ENCODE data around the gene GDE1.

GDE1 gene

GRCh38 chr16:19518388-19518787 lies 3.5 kb downstream of the GDE1 start:
- DNase-seq (ENCODE audit: insufficient read length, low spot score), result no peak
- FAIRE-seq, result no peak
- TF ChIP-seq CTCF (IDR thresholded peaks at IDR 0.05; ENCODE audit: insufficient read depth, missing control alignments), result no peak

- no peak for DNase-seq (ENCODE audit: insufficient read length, low spot score)
- TF ChIP-seq CTCF (IDR thresholded peaks at IDR 0.05; ENCODE audit: insufficient read depth, missing control alignments), result no peak
- no peak for FAIRE-seq
Observed at GRCh38 chr16:19517424-19518089, 4.3 kb downstream of the GDE1 start.

- no peak for TF ChIP-seq CTCF (IDR thresholded peaks at IDR 0.05; ENCODE audit: insufficient read depth, missing control alignments)
- FAIRE-seq, result no peak
- DNase-seq (ENCODE audit: insufficient read length, low spot score), result no peak
Observed at GRCh38 chr16:19515757-19516156, 6.1 kb downstream of the GDE1 start.

- no peak for FAIRE-seq
- no peak for DNase-seq (ENCODE audit: insufficient read length, low spot score)
- TF ChIP-seq CTCF (IDR thresholded peaks at IDR 0.05; ENCODE audit: insufficient read depth, missing control alignments), result no peak
Observed at GRCh38 chr16:19513377-19514053, 8.4 kb downstream of the GDE1 start.

GRCh38 chr16:19512297-19512696 lies 9.6 kb downstream of the GDE1 start:
- no peak for TF ChIP-seq CTCF (IDR thresholded peaks at IDR 0.05; ENCODE audit: insufficient read depth, missing control alignments)
- no peak for FAIRE-seq

GRCh38 chr16:19507867-19508266 lies 14.0 kb downstream of the GDE1 start:
- TF ChIP-seq CTCF (IDR thresholded peaks at IDR 0.05; ENCODE audit: insufficient read depth, missing control alignments), result no peak
- no peak for FAIRE-seq

More at GRCh38 chr16:19512297-19512696, 9.6 kb downstream of the GDE1 start:
- DNase-seq (ENCODE audit: insufficient read length, low spot score), result no peak

GRCh38 chr16:19506965-19507364 lies 14.9 kb downstream of the GDE1 start:
- DNase-seq (ENCODE audit: insufficient read length, low spot score) (no peak), FAIRE-seq (no peak)
- no peak for TF ChIP-seq CTCF (IDR thresholded peaks at IDR 0.05; ENCODE audit: insufficient read depth, missing control alignments)

More at GRCh38 chr16:19507867-19508266, 14.0 kb downstream of the GDE1 start:
- DNase-seq (ENCODE audit: insufficient read length, low spot score), result no peak
